ENCODE data around the gene RPL36AL. TPM values are rescaled to one million over a fixed set of nuclear protein-coding genes. Genes with fewer than 3 reads are reported as not detected.

The RPL36AL gene
- total RNA-seq, 1 experiment from 2014 or later: 207 TPM

DNA sequence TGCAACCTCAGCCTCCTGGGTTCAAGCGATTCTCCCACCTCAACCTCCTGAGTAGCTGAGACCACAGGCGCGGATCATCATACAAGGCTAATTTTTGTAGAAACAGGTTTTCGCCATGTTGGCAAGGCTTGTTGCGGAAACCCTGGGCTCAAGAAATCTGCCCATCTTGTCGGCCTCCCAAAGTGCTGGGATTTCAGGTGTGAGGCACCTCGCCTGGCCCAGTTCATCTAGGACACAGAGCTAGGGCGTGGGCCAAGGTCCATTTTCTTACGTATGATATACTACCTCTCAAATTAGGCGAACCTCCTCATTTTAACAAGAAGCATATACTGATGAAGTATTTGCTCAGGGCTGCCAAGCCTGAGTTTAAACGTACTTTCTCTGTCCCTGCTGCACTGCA lies 36.4 kb downstream of the RPL36AL start:
- no peak overlapping the region for H2AFZ ChIP-seq (ENCODE audit: low read length)
- H3K56ac ChIP-seq (ENCODE audit: insufficient read length, low read depth, low read length): peak overlapping the region; percentile 58
- H4K91ac ChIP-seq (ENCODE audit: insufficient read length, low read depth, low read length): no peak overlapping the region
- H3K4me1 ChIP-seq (ENCODE audit: insufficient read depth, low read length): peaks cover 5% of the 10 kb centered on the region; the same call in 1 of the 2 replicates
- peaks cover 29 to 35% of the 10 kb centered on the region in 2 experiments for H3K4me1 Mint-ChIP-seq
- no peak for DNase-seq
- no peak overlapping the region for H3T11ph ChIP-seq (ENCODE audit: low read length)
- no peak overlapping the region for H2BK20ac ChIP-seq (ENCODE audit: low read depth, low read length, poor library complexity, severe bottlenecking)
- H2BK12ac ChIP-seq (ENCODE audit: insufficient read length, low read depth, low read length): no peak overlapping the region
- H3K27me3 Mint-ChIP-seq (ENCODE audit: low read depth): peaks cover 3% of the 10 kb centered on the region; the same call in 1 of the 2 replicates
- H3K36me3 Mint-ChIP-seq (ENCODE audit: insufficient read depth in 1 of 3, low read depth in 3 of 3): peaks cover 44 to 48% (median 44%) of the 10 kb centered on the region in 3 experiments
- no peak overlapping the region for H3K4ac ChIP-seq (ENCODE audit: low read depth, low read length)
- no peaks in the 10 kb centered on the region for H3K9me3 Mint-ChIP-seq
- no CpG with 5 or more reads among the region's 11 CpGs for WGBS (ENCODE audit: extremely low coverage, insufficient read length, low lambda C conversion rate)
- H3K9ac ChIP-seq (ENCODE audit: extremely low read depth, insufficient read length, low read length): peak overlapping the region; percentile 80
- peak overlapping the region; percentile 33 for H3K23ac ChIP-seq (ENCODE audit: insufficient read length, low read depth, low read length)
- TF ChIP-seq, protein P1, sequence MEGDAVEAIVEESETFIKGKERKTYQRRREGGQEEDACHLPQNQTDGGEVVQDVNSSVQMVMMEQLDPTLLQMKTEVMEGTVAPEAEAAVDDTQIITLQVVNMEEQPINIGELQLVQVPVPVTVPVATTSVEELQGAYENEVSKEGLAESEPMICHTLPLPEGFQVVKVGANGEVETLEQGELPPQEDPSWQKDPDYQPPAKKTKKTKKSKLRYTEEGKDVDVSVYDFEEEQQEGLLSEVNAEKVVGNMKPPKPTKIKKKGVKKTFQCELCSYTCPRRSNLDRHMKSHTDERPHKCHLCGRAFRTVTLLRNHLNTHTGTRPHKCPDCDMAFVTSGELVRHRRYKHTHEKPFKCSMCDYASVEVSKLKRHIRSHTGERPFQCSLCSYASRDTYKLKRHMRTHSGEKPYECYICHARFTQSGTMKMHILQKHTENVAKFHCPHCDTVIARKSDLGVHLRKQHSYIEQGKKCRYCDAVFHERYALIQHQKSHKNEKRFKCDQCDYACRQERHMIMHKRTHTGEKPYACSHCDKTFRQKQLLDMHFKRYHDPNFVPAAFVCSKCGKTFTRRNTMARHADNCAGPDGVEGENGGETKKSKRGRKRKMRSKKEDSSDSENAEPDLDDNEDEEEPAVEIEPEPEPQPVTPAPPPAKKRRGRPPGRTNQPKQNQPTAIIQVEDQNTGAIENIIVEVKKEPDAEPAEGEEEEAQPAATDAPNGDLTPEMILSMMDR (conservative IDR thresholded peaks at IDR 0.05): no peak
- H3K27me3 ChIP-seq (ENCODE audit: insufficient read depth, low read length): no peaks in the 10 kb centered on the region
- peak overlapping the region; percentile 79 for H4K5ac ChIP-seq (ENCODE audit: insufficient read length, low read depth, low read length)
- no peak overlapping the region for H2BK120ac ChIP-seq (ENCODE audit: low read depth, low read length, poor library complexity, severe bottlenecking)
- H3K9me3 ChIP-seq (ENCODE audit: control insufficient read depth, low read depth, low read length): no peaks in the 10 kb centered on the region
- H3K4me2 ChIP-seq (ENCODE audit: insufficient read depth, insufficient read length, low read length): peak overlapping the region; percentile 61
- H3K18ac ChIP-seq (ENCODE audit: insufficient read length, low read depth, low read length): no peak overlapping the region
- peak overlapping the region; percentile 60 for H2BK5ac ChIP-seq (ENCODE audit: insufficient read length, low read length)
- peaks cover 24% of the 10 kb centered on the region for H3K79me2 ChIP-seq (ENCODE audit: insufficient read depth, low read length)
- H4K8ac ChIP-seq (replicated peaks; ENCODE audit: insufficient read length, low read depth, low read length): peak overlapping the region; percentile 50
- peaks cover 9% of the 10 kb centered on the region for H3K79me1 ChIP-seq (ENCODE audit: insufficient read depth, low read depth, low read length, poor library complexity, severe bottlenecking)
- H3K23me2 ChIP-seq (ENCODE audit: insufficient read length, low read depth, low read length, poor library complexity, severe bottlenecking): peaks cover 11% of the 10 kb centered on the region
- H4K20me1 ChIP-seq (ENCODE audit: control insufficient read depth, insufficient read depth, insufficient read length): no peaks in the 10 kb centered on the region
- H3K27ac Mint-ChIP-seq: peak overlapping the region; percentile 91 to 100 (median 96); a peak in 5 of 7 replicates
- no peak overlapping the region; the same call in 1 of the 2 replicates for H3K14ac ChIP-seq (ENCODE audit: insufficient read depth, low read length)
- H3K4me3 Mint-ChIP-seq: peak overlapping the region; percentile 89 to 95
- no peak overlapping the region for H3K27ac ChIP-seq (ENCODE audit: insufficient read length, low read depth, low read length)
- H2AK5ac ChIP-seq (ENCODE audit: insufficient read length, low read length): peak overlapping the region; percentile 60
- H2BK15ac ChIP-seq (ENCODE audit: low read depth, low read length): no peak overlapping the region
